IPS DF 4.7 (cell line): ENCODE data around the gene EPHB2.

Source experiments
- DNase-seq: peaks from one replicate; pipeline ENCODE4 v3.0.0-alpha.2; 2013; ENCODE audit warnings: low spot score; ENCODE audit errors: extremely low read depth

The EPHB2 gene

DNA sequence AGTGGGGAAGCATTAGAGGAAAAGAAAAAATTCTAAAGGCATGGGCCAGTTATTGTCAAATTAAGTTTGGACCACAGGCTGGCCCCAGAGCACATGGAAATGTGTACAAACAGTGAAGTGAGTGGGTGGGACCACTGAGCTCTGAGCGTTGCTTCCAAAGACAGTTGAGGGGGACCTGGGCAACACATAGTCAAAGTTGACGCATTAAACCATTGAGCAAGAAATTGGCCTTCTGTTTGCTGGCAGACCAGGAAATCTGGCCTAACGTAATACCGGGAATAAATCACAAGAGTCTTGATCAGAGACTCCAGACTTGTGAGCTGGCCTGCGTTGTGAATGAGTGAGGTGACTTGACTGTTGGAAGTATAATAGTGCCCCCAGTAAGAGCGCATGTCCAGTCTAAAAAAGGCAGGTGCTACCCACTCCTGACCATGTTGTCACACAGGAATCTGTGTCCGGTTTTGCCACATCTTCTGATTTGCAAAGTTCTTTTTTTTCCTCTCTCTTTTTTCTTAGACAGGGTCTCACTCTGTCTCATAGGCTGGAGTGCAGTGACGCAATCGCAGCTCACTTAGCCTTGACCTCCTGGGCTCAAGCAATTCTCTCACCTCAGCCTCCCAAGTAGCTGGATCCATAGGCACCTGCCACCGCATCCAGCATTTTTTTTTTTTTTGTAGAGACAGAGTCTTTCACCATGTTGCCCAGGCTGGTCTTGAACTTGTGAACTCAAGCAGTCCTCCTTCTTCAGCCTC lies 10.7 kb downstream of the EPHB2 start:
- DNase-seq = no peak

DNA sequence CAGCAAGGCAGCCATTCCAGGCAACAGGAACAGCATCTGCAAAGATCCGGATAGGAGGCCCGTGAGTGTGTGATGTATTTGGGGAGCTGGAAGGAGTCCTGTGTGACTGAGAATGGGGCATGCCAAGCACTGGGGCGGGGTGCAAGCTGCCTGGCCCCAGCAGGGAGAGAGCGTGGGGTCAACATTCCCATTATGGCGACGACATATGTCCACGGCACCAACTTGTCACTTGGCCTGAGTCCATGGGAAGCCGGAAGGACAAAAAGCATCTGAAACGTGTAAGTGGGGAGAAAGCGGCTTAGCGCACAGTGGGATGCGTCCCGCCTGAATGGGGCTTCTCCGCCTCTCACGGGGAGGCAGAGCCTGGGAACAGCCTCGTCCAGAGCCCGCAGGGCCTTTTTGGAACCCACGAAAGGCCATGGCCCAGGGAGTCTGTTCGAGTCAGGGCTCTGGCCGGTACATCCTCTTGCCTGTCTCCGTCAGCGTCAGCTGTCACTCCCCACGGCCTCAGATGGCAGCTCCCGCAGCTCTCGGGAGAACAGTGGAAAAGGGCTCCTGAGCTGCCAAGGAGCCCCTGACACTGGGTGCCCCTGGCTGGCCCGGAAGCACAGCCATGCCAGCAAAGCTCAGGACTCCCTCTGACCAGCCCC lies 12.4 kb downstream of the EPHB2 start:
- no peak for DNase-seq

DNA sequence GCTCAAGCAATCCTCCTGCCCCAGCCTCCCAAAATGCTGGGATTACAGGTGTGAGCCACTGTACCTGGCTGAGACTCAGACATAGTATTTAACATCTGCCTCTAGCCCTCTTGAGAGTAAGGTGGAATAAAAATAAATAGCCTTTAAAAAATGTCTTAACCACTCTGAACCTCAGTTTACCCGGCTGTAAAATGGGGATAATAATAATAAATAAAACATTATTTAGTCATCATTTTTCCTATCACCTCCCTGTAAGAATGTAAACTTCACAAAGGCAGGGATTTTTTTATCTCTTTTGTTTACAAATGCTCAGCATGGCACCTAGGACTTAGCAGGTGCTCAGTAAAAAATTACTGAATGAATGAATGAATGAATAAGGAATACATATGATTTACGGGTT lies 17.2 kb downstream of the EPHB2 start:
- no peak for DNase-seq

DNA sequence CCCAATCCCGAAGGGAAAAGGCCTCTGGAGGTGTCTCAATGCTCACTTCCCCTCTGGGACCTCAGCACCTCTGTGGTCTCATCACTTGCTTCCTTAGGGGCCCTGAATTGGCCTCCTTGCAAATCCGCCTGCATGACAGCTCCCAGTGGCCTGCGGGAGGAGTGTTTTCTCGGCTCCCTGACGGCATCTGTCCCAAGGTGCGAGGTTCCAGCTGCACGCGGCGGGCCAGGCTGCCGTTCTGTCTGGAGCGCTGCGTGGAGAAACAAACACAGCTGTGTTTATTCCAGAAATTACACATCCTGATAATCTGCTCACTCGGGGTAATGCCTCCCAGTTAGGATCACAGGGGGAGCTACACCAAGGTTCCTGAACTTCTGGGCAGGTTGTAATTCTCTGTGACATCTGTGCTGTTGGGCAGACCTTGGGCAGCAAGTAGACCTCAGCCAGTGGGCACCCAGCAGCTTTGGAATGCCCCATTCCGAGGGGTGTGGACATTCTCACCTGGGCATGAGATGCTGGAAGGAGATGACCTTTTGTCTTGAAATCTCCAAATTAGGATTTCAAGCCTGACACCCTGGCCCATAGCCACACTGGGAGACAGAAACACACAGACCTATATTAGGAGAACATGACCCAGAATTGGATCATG lies 18.2 kb downstream of the EPHB2 start:
- no peak for DNase-seq

DNA sequence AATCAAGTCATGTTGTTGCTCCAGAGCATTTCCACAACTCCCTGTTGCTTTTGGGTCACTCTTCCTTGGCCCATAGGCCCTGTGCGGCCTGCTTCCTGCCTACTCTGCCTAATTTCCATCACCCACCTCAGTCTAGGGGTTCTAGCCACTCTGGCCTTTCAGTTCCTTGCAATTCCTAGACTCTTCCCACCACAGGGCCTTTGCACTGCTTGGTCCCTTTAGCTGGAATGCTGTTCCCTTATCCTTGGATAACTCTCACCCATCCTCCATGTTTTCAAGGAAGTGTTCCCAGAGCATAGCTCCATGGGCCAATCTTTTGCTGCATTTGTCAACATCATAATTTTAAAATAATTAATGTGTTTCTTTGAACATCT lies 18.7 kb downstream of the EPHB2 start:
- no peak for DNase-seq

DNA sequence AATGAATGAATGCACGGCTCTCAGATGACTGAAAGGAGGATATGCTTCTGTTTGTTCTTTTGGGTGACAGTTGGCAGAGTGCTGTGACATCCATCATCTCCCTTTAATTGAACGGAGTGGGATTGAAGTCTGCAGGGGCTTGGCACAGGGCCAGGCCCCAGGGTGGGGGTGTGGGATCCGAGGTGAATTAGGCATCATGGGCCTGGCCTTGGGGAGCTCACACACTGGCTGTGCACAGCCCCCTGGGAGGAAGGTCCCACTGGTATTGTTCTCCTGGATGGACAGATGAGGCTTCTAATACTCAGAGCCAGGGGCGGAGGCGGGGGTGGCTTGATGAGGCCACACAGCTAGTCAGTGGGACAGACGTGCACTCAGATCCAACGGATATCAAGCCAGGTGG lies 19.3 kb downstream of the EPHB2 start:
- no peak for DNase-seq

DNA sequence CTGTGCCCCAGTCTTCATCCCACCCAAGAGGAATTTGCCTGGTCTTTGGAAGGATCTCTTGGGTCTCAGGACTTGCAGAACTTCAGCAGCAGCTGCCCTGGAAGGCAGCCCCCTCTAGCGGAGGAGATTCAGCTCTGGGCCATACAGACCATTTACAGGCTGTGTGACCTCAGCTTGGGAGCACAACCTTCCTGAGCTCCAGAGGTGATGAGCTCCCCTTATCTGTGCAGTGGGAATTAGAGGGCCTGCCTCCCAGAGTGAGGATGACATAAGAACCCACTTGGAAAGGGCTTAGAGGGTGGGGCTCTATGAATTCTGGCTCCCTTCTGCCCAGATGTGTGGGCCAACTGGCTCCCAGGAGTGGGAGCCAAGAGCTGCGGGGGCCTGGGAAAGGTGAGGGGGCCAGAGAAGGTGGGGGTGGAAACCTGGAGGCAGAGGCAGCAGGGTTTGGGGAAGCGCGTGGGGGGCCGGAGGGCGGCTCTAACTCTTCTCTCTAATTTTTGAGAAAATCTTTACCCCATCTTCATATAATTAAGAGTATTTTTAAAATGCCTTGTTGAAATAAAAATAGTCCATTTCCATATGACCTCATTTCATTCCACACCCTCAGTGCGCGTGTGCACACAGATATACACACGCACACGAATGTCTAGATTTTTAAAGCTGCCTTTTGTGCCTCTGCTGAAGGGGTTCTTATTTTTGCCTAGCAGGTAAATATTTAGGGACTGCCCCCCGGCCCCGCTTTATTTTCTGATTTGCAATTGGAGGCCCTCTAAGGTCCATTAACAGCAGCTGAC lies 21.5 kb downstream of the EPHB2 start:
- DNase-seq = no peak

DNA sequence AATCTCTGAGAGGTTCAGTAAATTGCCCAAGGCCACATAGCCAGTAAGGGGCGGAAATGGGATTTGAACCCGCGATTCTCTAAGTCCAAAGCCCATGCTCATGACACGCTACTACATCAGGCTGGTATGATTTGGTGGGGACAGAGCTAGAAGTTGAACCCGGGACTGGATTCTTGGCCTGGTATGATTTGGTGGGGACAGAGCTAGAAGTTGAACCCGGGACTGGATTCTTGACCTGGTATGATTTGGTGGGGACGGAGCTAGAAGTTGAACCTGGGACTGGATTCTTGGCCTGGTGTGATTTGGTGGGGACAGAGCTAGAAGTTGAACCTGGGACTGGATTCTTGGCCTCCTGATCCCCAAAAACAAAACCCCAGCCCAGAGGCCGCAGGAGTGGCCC lies 23.0 kb downstream of the EPHB2 start:
- DNase-seq = no peak

DNA sequence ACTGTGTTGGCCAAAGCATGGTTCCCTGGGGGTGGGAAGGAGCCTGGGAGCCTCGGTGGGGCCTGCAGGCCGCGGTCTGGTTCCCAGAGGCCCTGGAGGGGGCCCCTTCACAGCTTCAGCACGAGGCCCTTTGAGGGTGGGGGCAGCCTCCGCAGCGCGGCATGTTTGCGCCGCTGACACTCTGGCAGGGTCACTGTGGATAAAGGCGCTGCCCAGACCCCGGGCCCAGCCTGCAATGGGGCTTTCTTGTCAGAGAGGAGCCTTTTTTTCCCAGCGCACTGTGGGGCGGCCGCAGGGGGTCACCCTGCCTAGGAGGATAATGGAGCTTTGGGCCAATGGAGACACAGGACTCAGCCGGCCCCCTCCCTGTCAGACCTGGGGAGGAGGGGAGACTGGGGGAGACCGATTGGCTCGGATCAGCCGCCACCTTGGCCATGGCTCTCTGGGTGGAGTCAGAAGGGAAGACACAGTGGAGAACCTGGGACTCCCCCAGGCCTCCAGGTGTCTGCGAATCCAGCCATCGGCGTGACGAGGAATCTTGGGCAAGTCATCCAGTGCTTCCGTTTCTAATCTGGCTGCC lies 26.0 kb downstream of the EPHB2 start:
- DNase-seq = no peak

DNA sequence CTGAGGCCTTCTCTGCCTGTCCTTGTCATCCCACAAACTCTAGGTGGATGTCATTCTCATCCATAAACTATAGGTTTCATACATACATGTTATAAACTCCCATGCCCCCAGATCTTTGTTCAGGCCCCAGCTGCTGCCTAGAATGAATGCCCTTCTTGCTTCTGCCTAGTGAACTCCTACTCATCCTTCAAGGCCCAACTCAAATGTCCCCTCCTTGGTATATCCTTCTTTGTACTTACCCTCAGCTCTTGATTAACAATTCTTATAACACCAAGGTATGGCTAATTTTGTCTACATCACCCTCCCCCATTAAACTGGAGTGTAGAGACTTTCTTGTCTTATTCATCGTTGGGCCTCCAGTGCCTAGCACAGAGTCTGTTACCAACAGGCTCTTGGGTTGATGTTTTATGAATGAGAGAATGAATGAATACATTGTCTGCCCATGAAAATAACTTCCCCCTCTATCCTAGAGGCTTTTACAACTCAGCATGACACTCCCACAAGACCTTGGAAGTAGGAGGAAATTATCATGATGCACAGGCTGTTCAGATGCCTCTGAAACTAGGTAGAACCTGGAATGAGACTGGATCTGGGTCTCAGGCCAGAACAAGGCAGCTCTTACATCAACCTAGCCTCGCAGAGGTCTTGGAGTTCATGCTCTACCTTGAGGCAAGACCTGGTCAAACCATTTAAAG lies 26.9 kb downstream of the EPHB2 start:
- no peak for DNase-seq

DNA sequence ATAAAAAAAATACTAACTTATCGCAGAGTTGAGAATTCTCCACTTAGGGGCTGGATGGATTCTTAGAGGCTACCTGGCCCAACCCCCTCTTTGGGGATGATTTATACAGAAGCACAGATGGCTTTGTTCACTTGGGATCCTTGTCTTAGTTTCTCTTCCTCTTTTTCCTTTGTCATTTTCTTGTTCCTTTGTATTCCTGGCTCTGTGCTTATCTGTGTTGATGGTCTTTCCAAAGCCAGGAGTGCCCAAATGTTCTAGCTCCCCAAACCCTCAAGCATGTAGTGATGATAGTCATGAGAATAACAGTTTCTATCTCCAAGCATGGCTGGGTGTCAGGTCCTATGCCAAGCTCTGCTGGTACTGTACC lies 27.4 kb downstream of the EPHB2 start:
- DNase-seq = no peak

DNA sequence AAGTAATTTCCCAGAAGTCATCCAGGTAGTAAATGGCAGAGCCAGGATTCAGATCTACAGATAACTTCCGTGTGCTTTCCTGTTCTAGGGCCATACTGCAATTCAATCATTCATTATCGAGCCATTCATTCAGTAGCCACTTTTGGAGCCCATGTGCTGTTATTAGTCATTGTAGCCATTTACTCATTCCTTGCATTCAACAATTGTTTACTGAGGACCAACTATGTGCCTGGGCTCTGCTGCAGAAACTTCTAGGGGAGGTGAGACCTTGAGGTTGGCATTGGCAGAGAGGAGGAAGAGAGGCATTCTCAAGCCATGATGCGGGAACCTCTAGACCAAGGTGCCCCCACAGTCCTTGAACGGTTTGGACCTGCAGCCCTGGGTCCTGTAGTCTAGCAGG lies 27.9 kb downstream of the EPHB2 start:
- DNase-seq = no peak

DNA sequence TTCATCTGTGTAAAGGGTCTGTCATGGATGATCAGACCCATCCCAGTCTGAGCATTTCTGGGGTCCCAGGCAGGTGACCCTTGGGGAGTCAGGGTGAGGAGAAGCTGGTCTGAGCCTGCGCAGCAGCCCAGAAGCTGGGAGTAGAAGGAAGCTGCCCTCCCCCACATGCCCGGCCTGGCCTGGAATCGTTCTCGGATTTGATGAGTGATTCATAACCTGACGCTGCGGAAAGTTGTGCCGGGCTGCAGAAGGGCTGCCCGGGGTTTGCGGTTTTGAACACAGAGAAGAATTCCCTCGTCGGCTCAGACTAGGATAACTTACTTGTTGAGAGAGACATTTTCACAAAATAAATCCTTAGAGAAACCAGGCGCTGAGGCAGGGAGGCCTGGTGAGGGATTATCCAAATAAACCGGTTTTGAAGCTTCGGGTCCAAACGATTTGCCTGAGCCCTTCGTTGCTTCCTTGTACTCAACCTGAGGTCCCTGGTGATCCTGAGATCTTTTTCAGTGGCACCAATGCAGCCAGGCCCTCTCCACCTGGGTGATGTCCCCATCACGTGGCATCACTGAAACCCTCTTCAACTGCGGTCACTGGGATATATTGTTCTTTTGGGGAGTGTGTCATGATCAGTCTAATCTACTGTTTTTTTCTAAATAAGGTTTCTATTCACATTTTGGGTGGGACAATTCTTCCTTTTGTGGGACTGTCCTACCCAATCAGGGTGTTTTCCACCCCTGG lies 29.2 kb downstream of the EPHB2 start:
- DNase-seq = no peak

DNA sequence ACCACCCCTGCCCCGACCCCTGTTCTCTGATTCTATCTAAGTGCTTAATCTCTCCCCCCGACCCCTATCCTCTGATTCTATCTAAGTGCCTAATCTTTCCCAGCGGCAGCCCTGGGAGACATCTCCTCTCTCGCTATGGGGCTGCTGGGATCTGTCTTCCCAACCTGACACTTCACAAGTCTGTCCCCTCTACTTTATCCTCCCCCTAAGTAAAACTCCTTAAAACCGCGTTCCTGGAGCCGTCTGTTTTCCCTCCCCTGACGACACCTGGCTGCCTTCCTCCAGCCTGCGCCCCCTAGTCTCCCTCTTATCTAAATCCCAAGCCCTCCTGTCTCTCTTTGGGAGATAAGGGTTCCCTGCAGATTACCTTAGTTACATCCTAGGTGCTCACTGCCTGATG lies 30.5 kb downstream of the EPHB2 start:
- no peak for DNase-seq

DNA sequence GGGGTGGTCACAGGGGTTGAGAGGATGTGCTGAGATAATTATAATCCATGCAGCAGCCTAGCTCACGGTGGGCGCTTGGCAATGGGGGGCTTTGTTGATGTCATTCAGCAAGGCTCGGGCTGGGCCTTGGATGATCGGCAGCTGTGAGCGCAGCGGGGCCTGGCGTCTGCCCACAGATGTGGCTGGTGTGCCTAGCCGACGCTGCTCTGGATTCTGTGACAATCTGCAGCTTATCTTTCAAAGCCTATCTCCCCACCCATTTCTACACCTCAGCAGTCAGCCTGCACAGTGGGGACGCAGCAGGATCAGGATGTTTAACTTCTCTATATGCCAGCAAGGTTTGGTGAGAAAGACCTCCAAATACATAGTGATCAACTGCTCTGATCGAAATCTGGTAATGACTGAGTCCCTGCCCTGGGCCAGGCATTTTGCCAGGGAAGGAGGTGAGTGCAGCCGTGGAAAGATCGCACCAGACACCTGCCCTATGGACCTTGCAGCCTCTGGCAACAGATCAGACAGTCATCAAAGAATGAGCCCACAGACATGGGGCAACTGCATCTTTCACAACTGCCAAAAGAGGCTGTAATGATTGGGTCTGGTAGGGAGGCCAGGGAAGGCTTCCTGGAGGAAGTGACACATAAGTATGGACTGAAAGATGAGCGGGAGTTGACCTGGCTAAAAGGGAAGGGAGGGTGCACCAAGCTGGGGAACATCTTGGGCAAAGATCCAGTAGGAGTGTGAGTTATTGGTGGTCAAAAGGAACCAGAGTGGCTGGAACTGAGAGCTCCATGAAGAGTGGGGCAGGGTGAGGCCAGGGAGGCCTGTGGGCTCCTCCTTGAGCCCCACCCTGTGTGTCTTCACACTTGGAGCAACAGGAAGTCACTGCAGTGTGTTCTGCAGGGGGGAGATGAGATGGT lies 35.3 kb downstream of the EPHB2 start:
- DNase-seq = no peak

DNA sequence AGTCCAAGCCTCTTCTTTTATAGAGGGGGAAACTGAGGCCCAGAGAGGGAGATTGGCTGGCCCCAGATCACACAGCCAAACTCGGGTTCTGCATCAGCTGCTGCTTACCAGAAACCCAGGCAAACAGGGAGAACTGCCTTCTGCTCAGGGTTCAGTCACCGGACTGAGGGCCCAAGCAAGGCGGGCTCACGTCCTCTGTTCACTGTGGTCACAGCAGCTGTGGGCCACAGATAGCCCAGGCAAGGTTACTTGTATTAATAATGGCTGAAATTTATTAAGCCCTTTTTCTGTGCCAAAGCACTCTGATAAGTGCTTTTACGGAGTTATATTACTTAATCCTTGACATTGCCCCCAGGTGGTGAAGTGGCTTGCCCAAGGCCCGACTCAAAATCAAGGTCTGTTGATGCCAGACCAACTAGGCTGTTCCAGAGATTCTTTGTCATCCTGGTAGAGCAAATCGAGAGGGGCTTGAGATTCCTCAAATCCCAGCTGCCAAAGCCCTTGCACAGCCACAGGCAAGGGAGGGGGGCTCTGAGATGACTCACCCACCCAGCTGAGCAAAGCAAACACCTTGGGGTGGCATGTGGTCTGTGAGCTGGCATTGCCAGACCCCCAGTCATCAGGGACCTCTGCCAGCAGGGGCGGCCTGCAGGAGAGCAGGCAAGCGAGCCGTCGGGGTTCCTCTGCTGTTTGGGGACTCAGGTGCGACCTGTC lies 36.5 kb downstream of the EPHB2 start:
- DNase-seq = no peak

DNA sequence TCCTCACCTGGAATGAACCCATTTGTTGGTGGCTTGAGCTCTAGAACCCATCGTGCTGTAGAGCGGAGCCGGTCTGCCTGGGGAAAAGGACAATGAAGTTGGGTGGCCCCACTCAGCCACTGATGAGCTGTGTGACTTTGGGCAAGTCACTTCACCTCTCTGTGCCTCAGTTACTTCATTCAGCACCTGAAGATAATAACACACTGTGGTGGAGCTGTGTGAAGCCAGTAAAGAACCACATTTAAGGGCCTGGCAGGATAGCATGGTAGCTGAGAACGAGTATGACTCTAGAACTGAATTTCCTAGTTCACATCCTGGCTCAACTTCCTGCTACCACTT lies 37.1 kb downstream of the EPHB2 start:
- DNase-seq = no peak

DNA sequence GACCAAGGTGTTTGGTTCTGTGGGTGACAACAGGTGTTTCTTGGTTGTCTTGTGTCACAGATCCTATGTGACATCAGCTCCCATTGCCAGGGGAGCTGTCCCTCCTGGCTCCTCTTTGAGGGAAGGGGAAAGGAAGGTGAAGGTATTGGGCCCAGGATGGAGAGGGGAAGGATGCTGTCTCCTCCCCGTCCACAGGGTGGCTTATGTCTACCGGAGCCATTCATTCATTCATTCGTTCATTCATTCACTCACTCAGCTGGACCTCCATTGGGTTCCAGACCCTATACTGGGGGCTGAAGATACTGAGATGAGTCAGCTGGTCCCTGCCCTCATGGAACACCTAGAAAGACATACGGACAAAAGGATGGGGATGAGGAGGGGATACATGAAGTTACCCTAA lies 38.9 kb downstream of the EPHB2 start:
- no peak for DNase-seq
